Measurements from ENCODE around the gene DNAAF5. TPM values are rescaled to one million over a fixed set of nuclear protein-coding genes. Genes with fewer than 3 reads are reported as not detected.

Gene DNAAF5
- polyA plus RNA-seq, 1 of the 3 experiments (the other 2 are of a cell fraction), result 58.5 TPM

- TF ChIP-seq, protein P1, sequence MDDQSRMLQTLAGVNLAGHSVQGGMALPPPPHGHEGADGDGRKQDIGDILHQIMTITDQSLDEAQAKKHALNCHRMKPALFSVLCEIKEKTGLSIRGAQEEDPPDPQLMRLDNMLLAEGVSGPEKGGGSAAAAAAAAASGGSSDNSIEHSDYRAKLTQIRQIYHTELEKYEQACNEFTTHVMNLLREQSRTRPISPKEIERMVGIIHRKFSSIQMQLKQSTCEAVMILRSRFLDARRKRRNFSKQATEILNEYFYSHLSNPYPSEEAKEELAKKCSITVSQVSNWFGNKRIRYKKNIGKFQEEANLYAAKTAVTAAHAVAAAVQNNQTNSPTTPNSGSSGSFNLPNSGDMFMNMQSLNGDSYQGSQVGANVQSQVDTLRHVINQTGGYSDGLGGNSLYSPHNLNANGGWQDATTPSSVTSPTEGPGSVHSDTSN (IDR thresholded peaks at IDR 0.05), result no peak
Measured at GRCh38 chr7:739983-740942, 13.8 kb downstream of the DNAAF5 start (continued).

GRCh38 chr7:741191-741671 is 14.7 kb downstream of the DNAAF5 start:
- no peak overlapping the region for H2AFZ ChIP-seq (ENCODE audit: low read depth)
- POLR2A ChIA-PET, result interaction anchor here (1.2 to 1.7 kb wide), 3 partner anchors 10 to 27 kb away, joined by 3 to 5 read pairs (median 5); no protein-coding TSS in a partner anchor
- no peak for DNase-seq

More at GRCh38 chr7:741191-741671, 14.7 kb downstream of the DNAAF5 start:
- Histone ChIP-seq H3K27me3 (ENCODE audit: insufficient read depth) (no peaks in the 10 kb centered on the region), H3K9me3 (no peaks in the 10 kb centered on the region; the same call in 1 of the 2 replicates), H3K9me2 (no peaks in the 10 kb centered on the region), H3K4me2 (no peak overlapping the region), H3K27ac (ENCODE audit: low read depth in 2 of 2, low read length in 1 of 2) (no peak overlapping the region), H3K4me1 (ENCODE audit: control insufficient read depth in 1 of 2, insufficient read depth in 2 of 2, low read depth in 1 of 2, low read length in 1 of 2) (no peaks in the 10 kb centered on the region), H4K20me1 (ENCODE audit: insufficient read depth) (peaks cover 15% of the 10 kb centered on the region), H3K4me3 (ENCODE audit: low read depth in 2 of 2, low read length in 1 of 2) (no peak overlapping the region), H3F3A (replicated peaks; ENCODE audit: insufficient read depth) (peaks cover 10% of the 10 kb centered on the region), H3K79me2 (ENCODE audit: insufficient read depth) (peaks cover 53% of the 10 kb centered on the region), H3K9ac (no peak overlapping the region), H3K36me3 (replicated peaks in 1 of 2; ENCODE audit: control insufficient read depth in 1 of 2, insufficient read depth in 2 of 2, low read length in 1 of 2) (peaks cover 15 to 47% of the 10 kb centered on the region in 2 experiments)
- CTCF ChIA-PET, result interaction anchor here (1.1 to 1.5 kb wide), 3 partner anchors 9 to 75 kb away, joined by 3 to 4 read pairs (median 3); no protein-coding TSS in a partner anchor
- WGBS (ENCODE audit: low lambda C conversion rate), result 98% methylated on average over 14 of the region's 17 CpGs
- TF ChIP-seq TCF12 (IDR thresholded peaks at IDR 0.05) (no peak), GATA2 (CRISPR knock-in tag; IDR thresholded peaks at IDR 0.05) (no peak), FOSL2 (IDR thresholded peaks at IDR 0.05; ENCODE audit: borderline replicate concordance, low read depth) (no peak), TAF1 (IDR thresholded peaks at IDR 0.05; ENCODE audit: borderline replicate concordance, low read depth, low read length) (no peak), POLR2AphosphoS5 (IDR thresholded peaks at IDR 0.05; ENCODE audit: low read depth, low read length) (no peak), MXI1 (IDR thresholded peaks at IDR 0.05; ENCODE audit: low read depth, low read length) (no peak), EZH2phosphoT487 (IDR thresholded peaks at IDR 0.05; ENCODE audit: borderline replicate concordance, low read depth) (no peak), SMC3 (IDR thresholded peaks at IDR 0.05; ENCODE audit: low read depth, low read length) (no peak), CHD2 (IDR thresholded peaks at IDR 0.05; ENCODE audit: low read length, partially characterized antibody) (no peak), RAD21 (IDR thresholded peaks at IDR 0.05; ENCODE audit: low read length) (no peak), RFX5 (IDR thresholded peaks at IDR 0.05; ENCODE audit: low read length) (no peak)
- TF ChIP-seq, protein P1 (IDR thresholded peaks at IDR 0.05), result no peak
- TF ChIP-seq, protein P2, sequence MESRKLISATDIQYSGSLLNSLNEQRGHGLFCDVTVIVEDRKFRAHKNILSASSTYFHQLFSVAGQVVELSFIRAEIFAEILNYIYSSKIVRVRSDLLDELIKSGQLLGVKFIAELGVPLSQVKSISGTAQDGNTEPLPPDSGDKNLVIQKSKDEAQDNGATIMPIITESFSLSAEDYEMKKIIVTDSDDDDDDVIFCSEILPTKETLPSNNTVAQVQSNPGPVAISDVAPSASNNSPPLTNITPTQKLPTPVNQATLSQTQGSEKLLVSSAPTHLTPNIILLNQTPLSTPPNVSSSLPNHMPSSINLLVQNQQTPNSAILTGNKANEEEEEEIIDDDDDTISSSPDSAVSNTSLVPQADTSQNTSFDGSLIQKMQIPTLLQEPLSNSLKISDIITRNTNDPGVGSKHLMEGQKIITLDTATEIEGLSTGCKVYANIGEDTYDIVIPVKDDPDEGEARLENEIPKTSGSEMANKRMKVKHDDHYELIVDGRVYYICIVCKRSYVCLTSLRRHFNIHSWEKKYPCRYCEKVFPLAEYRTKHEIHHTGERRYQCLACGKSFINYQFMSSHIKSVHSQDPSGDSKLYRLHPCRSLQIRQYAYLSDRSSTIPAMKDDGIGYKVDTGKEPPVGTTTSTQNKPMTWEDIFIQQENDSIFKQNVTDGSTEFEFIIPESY (IDR thresholded peaks at IDR 0.05; ENCODE audit: borderline replicate concordance, low read depth), result no peak
- TF ChIP-seq, protein P3, sequence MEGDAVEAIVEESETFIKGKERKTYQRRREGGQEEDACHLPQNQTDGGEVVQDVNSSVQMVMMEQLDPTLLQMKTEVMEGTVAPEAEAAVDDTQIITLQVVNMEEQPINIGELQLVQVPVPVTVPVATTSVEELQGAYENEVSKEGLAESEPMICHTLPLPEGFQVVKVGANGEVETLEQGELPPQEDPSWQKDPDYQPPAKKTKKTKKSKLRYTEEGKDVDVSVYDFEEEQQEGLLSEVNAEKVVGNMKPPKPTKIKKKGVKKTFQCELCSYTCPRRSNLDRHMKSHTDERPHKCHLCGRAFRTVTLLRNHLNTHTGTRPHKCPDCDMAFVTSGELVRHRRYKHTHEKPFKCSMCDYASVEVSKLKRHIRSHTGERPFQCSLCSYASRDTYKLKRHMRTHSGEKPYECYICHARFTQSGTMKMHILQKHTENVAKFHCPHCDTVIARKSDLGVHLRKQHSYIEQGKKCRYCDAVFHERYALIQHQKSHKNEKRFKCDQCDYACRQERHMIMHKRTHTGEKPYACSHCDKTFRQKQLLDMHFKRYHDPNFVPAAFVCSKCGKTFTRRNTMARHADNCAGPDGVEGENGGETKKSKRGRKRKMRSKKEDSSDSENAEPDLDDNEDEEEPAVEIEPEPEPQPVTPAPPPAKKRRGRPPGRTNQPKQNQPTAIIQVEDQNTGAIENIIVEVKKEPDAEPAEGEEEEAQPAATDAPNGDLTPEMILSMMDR (IDR thresholded peaks at IDR 0.05), result no peak
- TF ChIP-seq, protein P4, sequence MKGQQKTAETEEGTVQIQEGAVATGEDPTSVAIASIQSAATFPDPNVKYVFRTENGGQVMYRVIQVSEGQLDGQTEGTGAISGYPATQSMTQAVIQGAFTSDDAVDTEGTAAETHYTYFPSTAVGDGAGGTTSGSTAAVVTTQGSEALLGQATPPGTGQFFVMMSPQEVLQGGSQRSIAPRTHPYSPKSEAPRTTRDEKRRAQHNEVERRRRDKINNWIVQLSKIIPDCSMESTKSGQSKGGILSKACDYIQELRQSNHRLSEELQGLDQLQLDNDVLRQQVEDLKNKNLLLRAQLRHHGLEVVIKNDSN (IDR thresholded peaks at IDR 0.05; ENCODE audit: borderline replicate concordance, low read depth), result no peak
